ENCODE measurements around the gene ENOSF1.

GRCh38 chr18:673769-674168 lies 38.7 kb downstream of the ENOSF1 start:
- TF ChIP-seq CTCF (IDR thresholded peaks at IDR 0.05; ENCODE audit: insufficient read depth, low read length, poor library complexity, severe bottlenecking): no peak
- no peak for TF ChIP-seq EZH2phosphoT487 (conservative IDR thresholded peaks at IDR 0.05; ENCODE audit: low read length)

Data from SU-DHL-6 (cell line).